Renal pelvis (tissue), 4 donors: Measurements from ENCODE around the gene CXCL12. TPM values are rescaled to one million over a fixed set of nuclear protein-coding genes. Genes with fewer than 3 reads are reported as not detected.

Source experiments
- DNase-seq: peaks from one replicate; pipeline ENCODE4 v3.0.0-alpha.2; 2013
- polyA plus RNA-seq, 3 donors: library from polyadenylated mRNA; unstranded; fragments of 120-200 nt; gene quantifications; one replicate each; pipeline ENCODE4 v1.2.1, GENCODE V29; 2013; ENCODE audit not compliant: insufficient read length in 3 of 3

The CXCL12 gene
- polyA plus RNA-seq, 3 donors: 284 to 373 (median 364) TPM

- DNase-seq: no peak
These were observed 37.1 kb downstream of the CXCL12 start for GRCh38 chr10:44347609-44348400.

- no peak for DNase-seq
These were observed 40.2 kb downstream of the CXCL12 start for GRCh38 chr10:44344727-44345126.

GRCh38 chr10:44343843-44344242 is 41.1 kb downstream of the CXCL12 start:
- no peak for DNase-seq

GRCh38 chr10:44341886-44342285 is 43.0 kb downstream of the CXCL12 start:
- DNase-seq: no peak

- DNase-seq: no peak
These were observed 44.3 kb downstream of the CXCL12 start for GRCh38 chr10:44340557-44340956.

GRCh38 chr10:44339218-44339617 is 45.7 kb downstream of the CXCL12 start:
- peak; percentile 73 for DNase-seq

GRCh38 chr10:44337081-44337480 is 47.8 kb downstream of the CXCL12 start:
- DNase-seq: no peak

GRCh38 chr10:44335330-44336021 is 49.4 kb downstream of the CXCL12 start:
- DNase-seq: no peak

GRCh38 chr10:44334621-44335184 is 50.2 kb downstream of the CXCL12 start:
- DNase-seq: no peak

- no peak for DNase-seq
These were observed 50.8 kb downstream of the CXCL12 start for GRCh38 chr10:44334091-44334490.

- DNase-seq: no peak
These were observed 51.4 kb downstream of the CXCL12 start for GRCh38 chr10:44333511-44333910.

- no peak for DNase-seq
These were observed 52.4 kb downstream of the CXCL12 start for GRCh38 chr10:44332465-44332864.

- DNase-seq: no peak
These were observed 54.5 kb downstream of the CXCL12 start for GRCh38 chr10:44330431-44330830.

GRCh38 chr10:44327461-44327860 is 57.4 kb downstream of the CXCL12 start:
- DNase-seq: no peak
